ENCODE measurements around the gene VPS9D1.
"Not testable (repeated sequence)": the region's sequence is repeated elsewhere in the genome, so short reads cannot be mapped to it uniquely, and the experiment has no call there.

The VPS9D1 gene

GRCh38 chr16:89664238-89664637, 56.5 kb downstream of the VPS9D1 start:
- DNase-seq (ENCODE audit: low spot score), result not testable (repeated sequence)

GRCh38 chr16:89661215-89661614, 59.5 kb downstream of the VPS9D1 start:
- DNase-seq (ENCODE audit: low spot score), result no peak

GRCh38 chr16:89660146-89660545, 60.6 kb downstream of the VPS9D1 start:
- no peak for DNase-seq (ENCODE audit: low spot score)

- no peak for DNase-seq (ENCODE audit: low spot score)
Measured at GRCh38 chr16:89658221-89658879, 62.3 kb downstream of the VPS9D1 start.

GRCh38 chr16:89657442-89658220, 63.1 kb downstream of the VPS9D1 start, which contains the start of the genes CHMP1A and SPATA33:
TSS of gene CHMP1A (minus strand) at chr16:89657708. CDS start at chr16:89657588, 120 bp downstream.
TSS of gene SPATA33 (plus strand) at chr16:89657836. CDS start at chr16:89657912, 76 bp downstream.
- DNase-seq (ENCODE audit: low spot score), result peak; percentile 92

All from hematopoietic multipotent progenitor cell treated with erythropoietin and hydrocortisone succinate and interleukin-3 and kit ligand, for 17 days (in vitro differentiated cells).